NCI-H82 treated with DMSO at 0.1 percent for 48 hours (cell line): ENCODE results near the gene FBXL3.
"Not testable (repeated sequence)": the region's sequence is repeated elsewhere in the genome, so short reads cannot be mapped to it uniquely, and the experiment has no call there.

ENCODE experiments used
- DNase-seq: peaks from one replicate; lab custom pipeline; 2025; ENCODE audit not compliant: unreplicated experiment; lab: John Stamatoyannopoulos, UW

The FBXL3 gene

GRCh38 chr13:76991796-76992547 lies 35.0 kb downstream of the FBXL3 start, which contains the start of gene CLN5:
CLN5 (plus strand) TSS chr13:76992081; CDS start chr13:76992099, 18 bp downstream.
- DNase-seq = peak; percentile 78

- no peak for DNase-seq
These were observed 35.5 kb downstream of the FBXL3 start for GRCh38 chr13:76991432-76991795.

- no peak for DNase-seq
These were observed 43.3 kb downstream of the FBXL3 start for GRCh38 chr13:76983676-76984075.

GRCh38 chr13:76982061-76982460 lies 44.9 kb downstream of the FBXL3 start:
- peak; percentile 38 for DNase-seq

- DNase-seq = peak; percentile 54
These were observed 46.8 kb downstream of the FBXL3 start for GRCh38 chr13:76980075-76980718.

- DNase-seq = no peak
These were observed 50.0 kb downstream of the FBXL3 start for GRCh38 chr13:76976929-76977328.

- no peak for DNase-seq
These were observed 50.5 kb downstream of the FBXL3 start for GRCh38 chr13:76976490-76976889.

- DNase-seq = no peak
These were observed 51.1 kb downstream of the FBXL3 start for GRCh38 chr13:76975863-76976262.

- peak; percentile 20 for DNase-seq
These were observed 52.4 kb downstream of the FBXL3 start for GRCh38 chr13:76974618-76974975.

GRCh38 chr13:76973920-76974617 lies 52.9 kb downstream of the FBXL3 start:
- DNase-seq = no peak

- no peak for DNase-seq
These were observed 54.8 kb downstream of the FBXL3 start for GRCh38 chr13:76971851-76972829.

GRCh38 chr13:76971215-76971614 lies 55.7 kb downstream of the FBXL3 start:
- DNase-seq = no peak

- DNase-seq = no peak
These were observed 57.2 kb downstream of the FBXL3 start for GRCh38 chr13:76969488-76970365.

GRCh38 chr13:76968041-76968440 lies 58.9 kb downstream of the FBXL3 start:
- peak; percentile 89 for DNase-seq

- no peak for DNase-seq
These were observed 59.9 kb downstream of the FBXL3 start for GRCh38 chr13:76967031-76967430.

GRCh38 chr13:76965759-76966421 lies 61.1 kb downstream of the FBXL3 start:
- no peak for DNase-seq

- DNase-seq = not testable (repeated sequence)
These were observed 67.2 kb downstream of the FBXL3 start for GRCh38 chr13:76959734-76960133.

GRCh38 chr13:76958841-76959432 lies 68.0 kb downstream of the FBXL3 start:
- DNase-seq = no peak

GRCh38 chr13:76955661-76956060 lies 71.3 kb downstream of the FBXL3 start:
- no peak for DNase-seq
